Neural crest cell (in vitro differentiated cells): Measurements from ENCODE around the gene METAP2. TPM values are rescaled to one million over a fixed set of nuclear protein-coding genes. Genes with fewer than 3 reads are reported as not detected.
A peak's percentile ranks its signal among the peaks of the same experiment; 100 is the strongest.
"Not testable (repeated sequence)": the region's sequence is repeated elsewhere in the genome, so short reads cannot be mapped to it uniquely, and the experiment has no call there.

Experiments used
- DNase-seq: peaks from one replicate; pipeline ENCODE4 v3.0.0; 2021; ENCODE audit warnings: low read depth, mixed read lengths, low spot score
- H3K27ac Mint-ChIP-seq: one replicate; pipeline ENCODE4 v1.8.0; 2021; ENCODE audit warnings: mild to moderate bottlenecking, mixed read lengths; ENCODE audit not compliant: unreplicated experiment
- H3K27me3 Mint-ChIP-seq: 2 replicates; pipeline ENCODE4 v1.8.0; 2021; ENCODE audit warnings: low read depth, mild to moderate bottlenecking, mixed read lengths
- H3K36me3 Mint-ChIP-seq: 2 replicates; pipeline ENCODE4 v1.8.0; 2021; ENCODE audit warnings: low read depth, mild to moderate bottlenecking, mixed read lengths
- H3K4me1 Mint-ChIP-seq: 2 replicates; pipeline ENCODE4 v1.8.0; 2021; ENCODE audit warnings: mixed read lengths
- H3K4me3 Mint-ChIP-seq: one replicate; pipeline ENCODE4 v1.8.0; 2021; ENCODE audit warnings: mild to moderate bottlenecking, mixed read lengths
- H3K9me3 Mint-ChIP-seq: 2 replicates; pipeline ENCODE4 v1.8.0; 2021; ENCODE audit warnings: mixed read lengths
- CTCF ChIP-seq: fragments of 200-600 bp; sonication (generic); conservative IDR thresholded peaks from 2 replicates; pipeline ENCODE4 v1.5.0; 2021; ENCODE audit warnings: antibody characterized with exemption, mild to moderate bottlenecking
- total RNA-seq: library from RNA; stranded (reverse); gene quantifications from 2 replicates; pipeline ENCODE4 v1.2.1, GENCODE V29; 2021

The METAP2 gene
- total RNA-seq, 1 donor from 2014 or later: 99.6 TPM

DNA sequence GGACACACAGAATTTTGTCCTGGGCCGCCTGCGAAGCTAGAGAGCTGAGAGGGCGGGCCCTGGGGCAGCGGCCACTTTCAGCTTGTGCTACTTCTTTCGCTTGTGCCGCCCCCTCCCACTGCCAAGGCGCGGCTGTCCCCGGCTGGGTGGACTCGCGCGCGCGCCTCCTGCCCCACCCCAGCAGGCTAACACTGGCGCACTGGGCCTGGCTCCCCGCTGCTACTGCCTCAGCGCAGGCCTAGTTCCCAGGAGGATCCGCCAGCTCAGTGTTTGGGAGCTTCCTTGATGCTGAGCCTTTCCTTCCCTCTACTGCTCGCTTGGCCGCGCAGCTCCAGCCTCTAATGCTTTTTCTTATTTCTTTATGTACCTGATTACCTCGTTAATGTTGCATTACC lies 27.4 kb upstream of the METAP2 start:
- Mint-ChIP-seq H3K9me3 (peaks cover 5% of the 10 kb centered on the region), H3K27me3 (peaks cover 16% of the 10 kb centered on the region), H3K27ac (no peak overlapping the region), H3K36me3 (no peaks in the 10 kb centered on the region), H3K4me1 (peaks cover 7% of the 10 kb centered on the region), H3K4me3 (no peak overlapping the region)
- peak; percentile 32 for DNase-seq
- no peak for TF ChIP-seq CTCF

DNA sequence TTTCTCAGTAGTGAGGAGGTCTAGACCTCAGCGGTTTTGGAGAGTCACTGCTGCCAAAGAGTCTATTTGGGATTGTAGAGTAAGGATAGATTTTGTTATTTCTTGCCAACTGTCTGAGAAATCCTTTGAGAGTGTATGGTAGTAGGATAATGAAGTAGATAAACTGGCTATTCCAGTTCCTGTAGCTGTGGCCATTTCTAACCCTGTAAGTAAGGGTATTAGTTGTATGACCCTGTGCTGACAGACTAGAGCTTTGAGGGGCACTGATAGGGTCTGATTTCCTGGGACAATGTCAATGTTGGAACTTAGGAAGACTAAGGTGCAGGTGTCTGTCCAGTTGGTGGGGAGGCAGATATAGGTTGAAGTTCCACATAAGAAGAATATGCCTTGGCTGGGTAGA lies 24.3 kb upstream of the METAP2 start:
- peaks cover 16% of the 10 kb centered on the region for H3K27me3 Mint-ChIP-seq
- not testable (repeated sequence) for H3K4me3 Mint-ChIP-seq, H3K36me3 Mint-ChIP-seq, DNase-seq, H3K9me3 Mint-ChIP-seq, H3K4me1 Mint-ChIP-seq, H3K27ac Mint-ChIP-seq

DNA sequence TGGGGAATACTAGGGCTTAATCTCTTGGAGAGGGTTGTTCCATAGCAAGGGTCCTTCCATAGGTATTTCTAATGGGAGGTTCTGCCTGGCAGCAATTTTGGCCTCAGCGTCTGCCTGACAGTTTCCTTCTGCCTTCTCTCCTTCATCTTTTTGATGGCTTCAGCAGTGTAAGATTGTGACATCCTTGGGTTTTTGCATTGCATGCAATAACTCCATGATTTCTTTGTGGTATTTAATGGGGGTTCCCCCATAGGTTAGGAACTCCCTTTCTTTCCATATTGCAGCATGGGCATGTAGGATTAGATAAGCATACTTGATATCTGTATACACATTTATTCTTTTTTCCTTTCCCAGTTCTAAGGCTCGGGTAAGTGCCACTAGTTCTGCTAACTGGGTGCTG lies 21.5 kb upstream of the METAP2 start:
- not testable (repeated sequence) for H3K4me1 Mint-ChIP-seq, H3K27ac Mint-ChIP-seq, H3K27me3 Mint-ChIP-seq, H3K4me3 Mint-ChIP-seq, H3K9me3 Mint-ChIP-seq, DNase-seq, H3K36me3 Mint-ChIP-seq

- H3K27me3 Mint-ChIP-seq, H3K4me3 Mint-ChIP-seq, H3K27ac Mint-ChIP-seq, DNase-seq, H3K9me3 Mint-ChIP-seq, H3K4me1 Mint-ChIP-seq, H3K36me3 Mint-ChIP-seq: not testable (repeated sequence)
These were observed 20.1 kb upstream of the METAP2 start for GRCh38 chr12:95453881-95454280.

- not testable (repeated sequence) for H3K4me3 Mint-ChIP-seq, H3K27ac Mint-ChIP-seq, H3K36me3 Mint-ChIP-seq, H3K4me1 Mint-ChIP-seq, DNase-seq, H3K9me3 Mint-ChIP-seq, H3K27me3 Mint-ChIP-seq
These were observed 19.2 kb upstream of the METAP2 start for GRCh38 chr12:95454780-95455215.

- not testable (repeated sequence) for H3K27me3 Mint-ChIP-seq, H3K4me1 Mint-ChIP-seq, H3K4me3 Mint-ChIP-seq, DNase-seq, H3K27ac Mint-ChIP-seq, H3K36me3 Mint-ChIP-seq, H3K9me3 Mint-ChIP-seq
These were observed 16.3 kb upstream of the METAP2 start for GRCh38 chr12:95457605-95458004.

GRCh38 chr12:95458761-95459160 lies 15.2 kb upstream of the METAP2 start:
- no peak overlapping the region for H3K27ac Mint-ChIP-seq
- no peaks in the 10 kb centered on the region for H3K36me3 Mint-ChIP-seq
- DNase-seq: no peak
- no peaks in the 10 kb centered on the region for H3K9me3 Mint-ChIP-seq
- no peak for TF ChIP-seq CTCF
- no peaks in the 10 kb centered on the region for H3K27me3 Mint-ChIP-seq
- no peaks in the 10 kb centered on the region for H3K4me1 Mint-ChIP-seq
- H3K4me3 Mint-ChIP-seq: no peak overlapping the region

GRCh38 chr12:95459310-95459709 lies 14.6 kb upstream of the METAP2 start:
- no peak overlapping the region for H3K4me3 Mint-ChIP-seq
- no peak for DNase-seq
- no peak for TF ChIP-seq CTCF
- no peaks in the 10 kb centered on the region for H3K27me3 Mint-ChIP-seq
- no peaks in the 10 kb centered on the region for H3K9me3 Mint-ChIP-seq
- H3K36me3 Mint-ChIP-seq: no peaks in the 10 kb centered on the region
- no peaks in the 10 kb centered on the region for H3K4me1 Mint-ChIP-seq
- H3K27ac Mint-ChIP-seq: no peak overlapping the region
